Measurements from ENCODE around the gene DCXR.
"Not testable (repeated sequence)": the region's sequence is repeated elsewhere in the genome, so short reads cannot be mapped to it uniquely, and the experiment has no call there.

DCXR gene

GRCh38 chr17:82043507-82043906 lies 6.0 kb upstream of the DCXR start:
- TF ChIP-seq POLR2A (IDR thresholded peaks at IDR 0.05; ENCODE audit: low read depth, low read length) = no peak
- no peak for TF ChIP-seq POLR2AphosphoS5 (IDR thresholded peaks at IDR 0.05; ENCODE audit: low read depth, low read length)
- no peak for TF ChIP-seq TAF1 (IDR thresholded peaks at IDR 0.05; ENCODE audit: borderline replicate concordance, low read depth, low read length)
- DNase-seq (ENCODE audit: insufficient read length) (no peak), FAIRE-seq (no peak)

GRCh38 chr17:82042649-82043048 lies 5.2 kb upstream of the DCXR start:
- no peak for FAIRE-seq
- DNase-seq (ENCODE audit: insufficient read length) = no peak
- TF ChIP-seq TAF1 (IDR thresholded peaks at IDR 0.05; ENCODE audit: borderline replicate concordance, low read depth, low read length) = no peak
- no peak for TF ChIP-seq POLR2A (IDR thresholded peaks at IDR 0.05; ENCODE audit: low read depth, low read length)
- no peak for TF ChIP-seq POLR2AphosphoS5 (IDR thresholded peaks at IDR 0.05; ENCODE audit: low read depth, low read length)

GRCh38 chr17:82041144-82041814 lies 3.8 kb upstream of the DCXR start:
- FAIRE-seq = no peak
- no peak for DNase-seq (ENCODE audit: insufficient read length)
- no peak for TF ChIP-seq TAF1 (IDR thresholded peaks at IDR 0.05; ENCODE audit: borderline replicate concordance, low read depth, low read length)
- TF ChIP-seq POLR2AphosphoS5 (IDR thresholded peaks at IDR 0.05; ENCODE audit: low read depth, low read length) = no peak
- no peak for TF ChIP-seq POLR2A (IDR thresholded peaks at IDR 0.05; ENCODE audit: low read depth, low read length)

- DNase-seq (ENCODE audit: insufficient read length) = no peak
- TF ChIP-seq POLR2A (IDR thresholded peaks at IDR 0.05; ENCODE audit: low read depth, low read length) (no peak), TAF1 (IDR thresholded peaks at IDR 0.05; ENCODE audit: borderline replicate concordance, low read depth, low read length) (no peak), POLR2AphosphoS5 (IDR thresholded peaks at IDR 0.05; ENCODE audit: low read depth, low read length) (no peak)
- FAIRE-seq = no peak
Measured at GRCh38 chr17:82039695-82040299, 2.3 kb upstream of the DCXR start.

GRCh38 chr17:82038796-82039409 lies 1.4 kb upstream of the DCXR start:
- DNase-seq (ENCODE audit: insufficient read length); FAIRE-seq: not testable (repeated sequence)

- FAIRE-seq (no peak), DNase-seq (ENCODE audit: insufficient read length) (no peak)
- TF ChIP-seq TAF1 (IDR thresholded peaks at IDR 0.05; ENCODE audit: borderline replicate concordance, low read depth, low read length) (no peak), POLR2AphosphoS5 (IDR thresholded peaks at IDR 0.05; ENCODE audit: low read depth, low read length) (no peak)
Measured at GRCh38 chr17:82037889-82038195, 345 bp upstream of the DCXR start.

GRCh38 chr17:82036634-82037091 lies 834 bp downstream of the DCXR start:
- FAIRE-seq = no peak
- no peak for DNase-seq (ENCODE audit: insufficient read length)
- TF ChIP-seq POLR2AphosphoS5 (IDR thresholded peaks at IDR 0.05; ENCODE audit: low read depth, low read length) (no peak), POLR2A (IDR thresholded peaks at IDR 0.05; ENCODE audit: low read depth, low read length) (no peak), TAF1 (IDR thresholded peaks at IDR 0.05; ENCODE audit: borderline replicate concordance, low read depth, low read length) (no peak)

GRCh38 chr17:82035956-82036633 lies 1.4 kb downstream of the DCXR start:
- no peak for FAIRE-seq
- no peak for DNase-seq (ENCODE audit: insufficient read length)
- TF ChIP-seq POLR2A (IDR thresholded peaks at IDR 0.05; ENCODE audit: low read depth, low read length) (peak; percentile 34; the same call in 1 of the 2 replicates), TAF1 (IDR thresholded peaks at IDR 0.05; ENCODE audit: borderline replicate concordance, low read depth, low read length) (no peak), POLR2AphosphoS5 (IDR thresholded peaks at IDR 0.05; ENCODE audit: low read depth, low read length) (no peak)

GRCh38 chr17:82035488-82035887 lies 2.0 kb downstream of the DCXR start:
- FAIRE-seq = no peak
- no peak for TF ChIP-seq POLR2AphosphoS5 (IDR thresholded peaks at IDR 0.05; ENCODE audit: low read depth, low read length)
- DNase-seq (ENCODE audit: insufficient read length) = no peak

GRCh38 chr17:82034371-82035011 lies 3.0 kb downstream of the DCXR start:
- no peak for DNase-seq (ENCODE audit: insufficient read length)
- FAIRE-seq = no peak
- TF ChIP-seq TAF1 (IDR thresholded peaks at IDR 0.05; ENCODE audit: borderline replicate concordance, low read depth, low read length) (no peak), POLR2A (IDR thresholded peaks at IDR 0.05; ENCODE audit: low read depth, low read length) (no peak), POLR2AphosphoS5 (IDR thresholded peaks at IDR 0.05; ENCODE audit: low read depth, low read length) (no peak)

GRCh38 chr17:82033359-82034085 lies 4.0 kb downstream of the DCXR start:
- TF ChIP-seq POLR2A (IDR thresholded peaks at IDR 0.05; ENCODE audit: low read depth, low read length) (no peak), TAF1 (IDR thresholded peaks at IDR 0.05; ENCODE audit: borderline replicate concordance, low read depth, low read length) (no peak), POLR2AphosphoS5 (IDR thresholded peaks at IDR 0.05; ENCODE audit: low read depth, low read length) (no peak)
- DNase-seq (ENCODE audit: insufficient read length) (no peak), FAIRE-seq (no peak)
